ENCODE data around the gene EYA3.
A peak's percentile ranks its signal among the peaks of the same experiment; 100 is the strongest.

EYA3 gene

GRCh38 chr1:28088168-28088961 is at the start of gene EYA3:
Gene EYA3 (minus strand): TSS chr1:28088610. CDS start chr1:28058026, 30,584 bp downstream.
- DNase-seq = peak; percentile 99

DNA sequence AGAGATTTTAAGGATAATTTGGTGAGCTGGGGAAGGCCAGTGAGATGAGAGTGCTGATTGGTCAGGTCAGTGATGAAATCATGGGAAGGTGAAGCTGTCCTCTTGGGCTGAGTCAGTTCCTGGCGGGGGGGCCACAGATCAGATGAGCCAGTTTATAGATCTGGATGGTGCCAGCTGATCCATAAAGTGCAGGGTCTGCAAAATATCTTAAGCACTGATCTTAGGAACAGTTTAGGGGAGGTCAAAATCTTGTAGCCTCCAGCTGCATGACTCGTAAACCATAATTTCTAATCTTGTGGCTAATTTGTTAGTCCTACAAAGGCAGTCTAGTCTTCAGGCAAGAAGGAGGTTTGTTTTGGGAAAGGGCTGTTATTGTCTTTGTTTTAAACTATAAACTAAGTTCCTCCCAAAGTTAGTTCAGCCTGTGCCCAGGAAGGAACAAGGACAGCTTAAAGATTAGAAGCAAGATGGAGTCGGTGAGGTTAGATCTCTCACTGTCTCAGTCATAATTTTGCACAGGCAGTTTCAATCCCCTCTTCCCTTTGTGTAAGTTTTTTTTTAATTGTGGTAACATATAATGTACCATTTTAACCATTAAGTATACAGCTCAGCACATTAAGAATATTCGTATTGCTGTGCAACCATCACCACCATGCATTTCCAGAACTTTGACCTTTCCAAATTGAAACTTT is 48.7 kb upstream of the EYA3 start:
- DNase-seq = no peak

DNA sequence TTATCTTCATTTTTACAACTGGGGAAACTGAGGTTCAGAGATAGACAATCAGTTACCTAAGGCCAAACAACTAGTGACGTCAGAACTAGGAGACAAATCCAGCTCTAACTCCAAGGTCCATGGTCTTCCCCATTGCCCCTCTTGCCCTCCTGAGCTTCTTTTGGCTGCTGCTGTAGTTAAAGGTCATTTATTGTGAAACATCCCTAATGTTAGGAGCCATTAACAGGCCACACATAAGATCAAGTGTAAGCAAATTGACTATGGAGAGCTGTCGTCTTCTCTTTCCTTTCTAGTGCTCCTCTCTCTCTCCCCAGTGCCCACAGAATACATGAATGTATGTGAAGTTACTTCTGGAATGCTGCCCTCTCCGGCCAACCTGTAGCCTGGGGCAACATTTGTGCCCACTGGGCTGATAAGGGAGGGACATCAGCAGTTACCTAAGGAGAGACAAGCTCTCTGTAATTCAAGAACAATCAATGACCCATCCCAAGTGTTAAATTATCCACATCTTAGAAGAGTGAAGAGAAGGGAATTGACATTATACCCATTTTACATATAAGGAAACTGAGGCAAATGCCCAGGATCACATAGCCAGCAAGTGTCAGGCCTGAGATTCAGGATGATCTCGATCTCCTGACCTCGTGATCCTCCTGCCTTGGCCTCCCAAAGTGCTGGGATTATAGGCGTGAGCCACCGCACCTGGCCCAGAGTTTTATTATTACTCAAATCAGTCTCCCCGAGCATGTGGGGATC is 47.9 kb upstream of the EYA3 start:
- no peak for DNase-seq

DNA sequence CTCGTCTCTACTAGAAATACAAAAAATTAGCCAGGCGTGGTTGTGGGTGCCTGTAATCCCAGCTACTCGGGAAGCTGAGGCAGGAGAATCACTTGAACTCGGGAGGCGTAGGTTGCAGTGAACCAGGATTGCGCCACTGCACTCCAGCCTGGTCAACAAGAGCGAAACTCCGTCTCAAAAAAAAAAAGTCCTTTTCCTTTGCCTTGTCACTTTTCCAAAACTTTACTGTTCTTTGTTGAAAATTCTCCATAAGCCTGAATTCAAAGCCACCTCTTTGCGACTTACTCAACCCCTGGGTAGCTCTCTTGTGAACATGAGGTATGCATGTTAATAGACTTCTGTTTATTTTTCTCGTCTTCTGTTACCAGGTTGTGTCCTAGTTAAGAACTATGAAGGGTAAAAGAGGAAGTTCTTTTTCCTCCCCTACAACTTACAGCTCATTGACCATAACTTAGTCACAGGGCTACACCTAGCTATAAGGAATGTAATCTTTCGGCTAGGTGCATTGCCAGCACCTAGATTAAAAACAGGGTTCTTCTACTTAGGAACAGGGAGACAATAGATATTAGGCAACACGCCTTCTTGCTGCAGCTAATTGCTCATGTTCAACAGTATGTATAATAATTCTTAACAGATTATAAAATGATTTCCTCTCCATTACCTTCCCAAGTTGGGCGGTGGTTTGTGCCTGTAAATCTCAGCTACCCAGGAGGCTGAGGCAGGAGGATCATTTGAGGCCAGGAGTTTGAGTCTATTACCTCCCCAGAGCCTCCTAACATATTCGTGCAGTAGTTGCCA is 47.2 kb upstream of the EYA3 start:
- DNase-seq = no peak

GRCh38 chr1:28134651-28135207 is 46.3 kb upstream of the EYA3 start:
- no peak for DNase-seq

DNA sequence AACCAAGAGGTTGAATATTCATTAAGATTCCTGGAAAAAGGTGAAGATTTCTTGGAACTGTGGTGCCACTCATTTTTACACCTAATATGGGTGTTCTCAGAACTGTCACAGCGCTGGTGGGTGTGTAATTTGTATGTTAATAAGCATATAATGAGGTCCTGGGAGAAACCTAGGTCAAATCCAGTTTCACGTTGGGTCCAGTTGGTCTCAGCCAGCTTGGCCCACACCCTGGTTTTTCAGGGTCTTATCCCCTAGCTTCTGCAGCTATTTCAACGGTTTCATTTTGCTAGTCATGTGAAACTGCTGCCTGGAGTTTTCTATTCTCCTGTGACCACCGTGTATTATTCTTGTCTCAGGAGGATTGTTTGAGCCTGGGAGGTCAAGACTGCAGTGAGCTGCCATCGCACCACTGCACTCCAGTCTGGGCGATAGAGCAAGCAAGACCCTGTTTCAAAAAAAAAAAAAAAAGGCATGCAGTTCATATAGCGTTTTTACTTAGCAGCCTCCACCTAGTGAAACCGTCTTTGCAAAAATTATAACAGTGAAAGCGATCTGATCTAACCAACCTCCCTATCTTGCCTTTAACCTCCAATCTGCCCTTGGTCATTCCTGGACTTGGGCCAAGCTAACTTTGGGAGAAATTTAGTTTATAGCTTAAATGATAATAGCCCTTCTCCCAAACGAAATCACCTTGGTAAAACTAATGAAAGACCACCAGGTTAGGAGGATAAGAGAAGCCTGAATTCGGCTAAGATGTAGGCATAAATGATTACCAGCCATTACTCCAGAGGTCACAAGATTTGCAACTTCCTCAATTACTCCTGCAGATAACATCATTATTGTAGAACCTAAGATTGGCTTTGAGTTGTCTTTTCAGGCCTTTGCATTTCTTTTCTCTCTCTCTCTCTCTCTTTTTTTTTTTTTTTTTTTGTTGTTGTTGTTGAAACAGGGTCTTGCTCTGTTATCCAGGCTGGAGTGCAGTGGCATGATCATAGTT is 44.1 kb upstream of the EYA3 start:
- DNase-seq = no peak

GRCh38 chr1:28130901-28131300 is 42.5 kb upstream of the EYA3 start:
- DNase-seq = no peak

DNA sequence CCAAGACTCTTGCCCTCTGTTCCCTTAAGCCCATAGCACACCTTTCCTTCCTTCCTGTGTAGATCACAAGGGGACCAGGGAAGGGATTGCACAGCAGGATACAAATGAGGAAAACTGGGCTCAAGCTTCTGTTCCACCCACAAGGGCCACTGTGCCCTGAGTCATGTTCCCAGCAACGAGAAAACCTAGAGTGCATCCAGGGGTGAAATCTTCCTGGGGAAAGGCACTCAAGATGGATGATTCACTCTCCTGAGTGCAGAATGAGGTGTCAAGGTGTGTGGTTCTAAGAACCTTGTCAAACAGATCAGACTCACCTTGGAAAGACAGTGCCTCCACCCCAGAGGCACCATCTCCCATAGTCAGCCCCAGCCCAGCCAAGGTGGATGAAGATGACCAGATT is 40.7 kb upstream of the EYA3 start:
- no peak for DNase-seq

GRCh38 chr1:28127617-28128257 is 39.3 kb upstream of the EYA3 start:
- DNase-seq = no peak

- DNase-seq = no peak
Observed at GRCh38 chr1:28126783-28127490, 38.5 kb upstream of the EYA3 start.

DNA sequence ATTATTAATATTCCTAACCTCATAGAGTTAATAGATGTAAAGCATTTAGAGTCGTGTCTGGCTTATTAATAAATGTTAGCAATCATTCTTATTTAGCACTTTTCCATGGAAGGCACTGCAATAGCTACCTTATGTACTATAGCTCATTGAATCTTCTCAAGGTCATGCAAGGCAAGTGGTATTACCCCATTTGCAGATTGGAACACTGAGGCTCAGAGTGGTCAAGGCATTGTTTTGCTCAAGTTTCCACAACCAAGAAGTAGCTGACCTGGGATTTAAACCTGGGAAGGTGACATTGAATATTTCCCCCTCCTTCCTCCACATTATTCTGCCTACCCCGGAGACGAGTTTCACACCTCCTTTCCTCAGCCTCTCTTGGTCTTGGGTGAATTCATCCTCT is 37.8 kb upstream of the EYA3 start:
- no peak for DNase-seq

DNA sequence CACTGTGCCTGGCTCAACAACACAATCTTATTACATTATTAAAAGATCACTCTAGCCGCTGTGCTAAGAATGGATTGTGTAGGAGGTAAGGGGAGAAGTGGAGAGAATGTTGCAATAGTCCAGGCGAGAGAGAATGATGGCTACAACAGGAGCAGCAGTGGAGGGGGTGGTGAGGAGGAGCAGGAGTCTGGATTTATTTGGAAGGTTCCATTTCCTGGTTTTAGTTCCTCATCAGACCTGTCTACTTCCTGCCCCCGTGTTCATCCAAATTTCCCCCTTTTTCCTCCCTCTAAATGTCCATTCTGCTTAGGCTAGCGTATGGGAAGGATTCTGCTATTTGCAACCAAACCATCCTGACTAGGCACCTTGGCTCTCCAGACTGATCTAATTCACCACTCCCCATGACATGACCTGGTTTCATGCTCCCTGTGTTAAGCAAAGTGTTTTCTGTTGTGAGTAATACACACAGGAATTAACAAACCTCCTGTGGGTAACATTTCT is 35.1 kb upstream of the EYA3 start:
- DNase-seq = no peak

GRCh38 chr1:28122183-28122582 is 33.8 kb upstream of the EYA3 start:
- no peak for DNase-seq

DNA sequence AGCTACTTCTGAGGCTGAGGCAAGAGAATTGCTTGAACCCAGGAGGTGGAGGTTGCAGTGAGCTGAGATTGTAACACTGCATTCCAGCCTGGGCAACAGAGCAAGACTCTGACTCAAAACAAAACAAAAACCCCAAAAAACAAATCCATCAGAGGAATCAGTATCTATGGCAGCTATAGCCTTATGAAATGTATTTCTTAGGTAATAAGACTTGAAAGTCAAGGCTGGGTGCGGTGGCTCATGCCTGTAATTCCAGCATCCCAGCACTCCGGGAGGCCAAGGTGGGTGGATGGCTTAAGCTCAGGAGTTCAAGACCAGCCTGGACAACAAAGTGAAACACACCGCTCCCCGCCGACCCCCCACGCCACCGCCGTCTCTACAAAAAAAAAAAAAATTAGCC is 31.1 kb upstream of the EYA3 start:
- no peak for DNase-seq

DNA sequence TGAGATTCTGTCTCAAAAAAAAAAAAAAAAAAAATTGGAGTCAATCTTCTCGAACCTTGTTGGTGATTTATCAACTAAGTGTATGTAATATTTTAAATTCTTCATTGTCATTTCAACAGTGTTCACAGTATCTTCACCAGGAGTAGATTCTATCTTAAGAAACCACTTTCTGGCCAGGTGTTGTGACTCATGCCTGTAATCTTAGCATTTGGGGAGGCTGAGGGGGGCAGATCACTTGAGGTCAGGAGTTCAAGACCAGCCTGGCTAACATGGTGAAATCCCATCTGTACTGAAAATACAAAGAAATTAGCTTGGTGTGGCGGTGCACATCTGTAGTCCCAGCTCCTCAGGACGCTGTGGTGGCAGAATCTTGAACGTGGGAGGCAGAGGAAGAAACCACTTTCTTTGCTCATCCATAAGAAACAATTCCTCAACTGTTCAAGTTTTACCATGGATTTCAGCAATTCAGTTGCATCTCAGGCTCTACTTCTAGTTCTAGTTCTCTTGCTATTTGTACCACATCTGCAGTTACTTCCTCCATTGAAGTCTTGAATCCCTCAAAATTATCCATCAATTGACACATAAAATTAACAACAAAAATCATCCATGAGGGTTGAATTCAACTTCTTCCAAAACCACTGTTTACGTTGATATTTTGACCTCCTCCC is 30.4 kb upstream of the EYA3 start:
- DNase-seq = no peak

DNA sequence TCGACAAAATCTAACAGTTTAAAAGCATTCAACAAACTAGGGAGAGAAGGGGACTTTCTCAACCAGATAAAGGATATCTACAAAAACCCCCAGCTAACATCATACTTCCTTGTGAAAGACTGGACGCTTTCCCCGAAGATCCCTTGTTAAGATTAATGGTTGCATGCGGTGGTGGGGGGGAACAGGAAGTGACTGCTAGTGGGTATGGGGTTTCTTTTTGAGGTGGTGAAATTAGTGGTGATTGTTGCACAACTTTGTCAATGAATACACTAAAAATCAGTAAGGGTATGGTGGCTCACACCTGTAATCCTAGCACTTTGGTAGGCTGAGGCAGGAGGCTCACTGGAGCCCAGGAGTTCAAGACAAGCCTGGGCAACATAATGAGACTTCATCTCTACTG is 26.9 kb upstream of the EYA3 start:
- peak; percentile 28 for DNase-seq

GRCh38 chr1:28114844-28115243 is 26.4 kb upstream of the EYA3 start:
- DNase-seq = no peak

DNA sequence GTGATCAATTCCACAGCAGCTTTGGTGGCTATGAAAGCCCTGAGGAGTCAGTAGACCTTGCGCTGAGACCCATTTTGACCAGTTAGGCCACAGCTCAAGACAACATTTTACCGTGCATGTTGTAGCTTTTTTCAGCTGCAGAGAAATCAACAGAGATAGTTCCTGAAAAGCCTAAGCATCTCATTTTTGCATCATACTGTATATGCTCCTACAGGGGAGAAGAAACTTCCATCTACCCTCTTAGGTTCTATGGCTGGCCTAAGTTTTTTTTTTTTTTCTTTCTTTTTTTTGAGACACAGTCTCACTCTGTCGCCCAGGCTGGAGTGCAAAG is 24.8 kb upstream of the EYA3 start:
- DNase-seq = no peak
